Activated gamma-delta T cell (primary cell): ENCODE results near the gene VSX2.
A peak's percentile ranks its signal among the peaks of the same experiment; 100 is the strongest.
"Not testable (repeated sequence)": the region's sequence is repeated elsewhere in the genome, so short reads cannot be mapped to it uniquely, and the experiment has no call there.

ENCODE experiments used
- DNase-seq: peaks from one replicate; lab custom pipeline; 2025; lab: John Stamatoyannopoulos, UW

The VSX2 gene

GRCh38 chr14:74259513-74259912, 20.3 kb downstream of the VSX2 start:
- no peak for DNase-seq

DNA sequence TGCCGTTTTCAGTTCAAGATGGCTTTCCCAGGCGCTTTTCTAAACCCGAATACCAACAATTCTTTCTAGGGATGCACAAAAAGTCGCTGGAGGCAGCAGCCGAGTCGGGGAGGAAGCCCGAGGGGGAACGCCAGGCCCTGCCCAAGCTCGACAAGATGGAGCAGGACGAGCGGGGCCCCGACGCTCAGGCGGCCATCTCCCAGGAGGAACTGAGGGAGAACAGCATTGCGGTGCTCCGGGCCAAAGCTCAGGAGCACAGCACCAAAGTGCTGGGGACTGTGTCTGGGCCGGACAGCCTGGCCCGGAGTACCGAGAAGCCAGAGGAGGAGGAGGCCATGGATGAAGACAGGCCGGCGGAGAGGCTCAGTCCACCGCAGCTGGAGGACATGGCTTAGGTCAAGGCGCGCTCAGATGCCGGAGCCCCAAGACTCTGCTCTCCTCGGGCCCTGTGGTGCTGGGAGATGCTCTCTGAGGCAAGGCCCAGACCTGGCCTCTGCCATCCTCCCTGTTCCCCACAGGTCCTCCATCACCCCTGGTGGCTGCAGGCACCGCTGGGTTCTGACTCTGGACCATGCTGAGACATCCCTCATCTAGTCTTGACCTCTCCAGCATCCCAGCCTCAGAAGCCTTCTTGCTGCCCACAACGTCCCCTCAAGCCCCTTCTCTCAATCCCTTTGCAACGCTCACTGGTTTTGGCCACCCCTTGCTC, 21.4 kb downstream of the VSX2 start:
- DNase-seq: no peak

DNA sequence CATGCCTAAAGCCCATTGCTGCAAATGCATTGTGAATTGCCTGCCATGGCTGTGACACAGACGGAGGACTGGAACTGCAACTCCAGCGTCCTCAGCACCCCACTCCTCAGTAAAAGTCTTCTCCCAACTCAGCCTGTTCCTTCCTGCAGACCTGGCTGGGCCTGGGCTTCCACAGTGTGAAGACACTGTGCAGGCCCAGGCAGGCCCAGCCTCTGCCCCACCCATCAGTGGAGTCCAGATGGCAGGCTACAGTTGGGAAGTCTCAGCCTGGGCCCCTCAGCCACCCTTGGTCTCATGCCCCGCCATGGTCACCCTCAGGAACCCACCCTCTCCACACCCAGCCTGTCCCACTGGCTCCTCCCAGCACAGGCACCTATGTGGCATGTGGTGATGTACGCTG, 22.0 kb downstream of the VSX2 start:
- DNase-seq: no peak

DNA sequence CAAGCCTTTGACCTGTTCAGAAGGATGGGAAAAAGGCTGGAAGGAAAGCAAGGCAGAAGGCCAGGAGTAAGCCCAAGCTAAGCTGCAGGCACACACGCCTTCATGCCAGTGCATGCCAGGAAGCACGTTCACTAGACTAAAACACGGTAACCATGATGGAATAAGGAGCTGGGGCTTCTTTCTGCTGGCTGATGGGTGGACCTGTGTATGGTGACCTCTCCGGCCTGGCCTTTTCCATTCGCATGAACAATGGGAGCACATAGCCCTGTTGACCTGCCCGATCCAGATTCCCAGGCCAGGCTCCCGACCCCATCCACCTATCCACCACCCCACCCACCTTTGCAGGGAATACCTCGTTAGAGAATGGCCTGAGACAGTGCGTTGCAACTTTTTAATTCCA, 22.8 kb downstream of the VSX2 start:
- no peak for DNase-seq

DNA sequence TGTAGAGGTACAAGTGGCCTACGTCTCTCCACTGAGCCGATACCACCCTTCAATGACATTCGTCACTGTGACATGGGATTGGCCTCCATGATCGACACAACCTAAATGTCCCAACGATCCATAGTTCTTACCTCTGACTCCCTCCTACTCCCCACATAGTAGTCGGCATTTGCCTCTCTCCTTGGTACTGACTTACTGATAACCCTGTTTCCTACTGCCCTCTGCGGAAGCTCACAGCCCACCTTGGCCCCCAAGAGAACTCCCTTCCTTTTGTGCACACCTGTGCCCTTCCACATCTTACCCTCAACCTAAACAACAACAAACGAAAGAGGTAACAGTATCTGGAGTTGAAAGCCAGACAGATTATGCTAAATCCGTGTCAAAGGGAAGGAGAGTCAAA, 23.9 kb downstream of the VSX2 start:
- no peak for DNase-seq

DNA sequence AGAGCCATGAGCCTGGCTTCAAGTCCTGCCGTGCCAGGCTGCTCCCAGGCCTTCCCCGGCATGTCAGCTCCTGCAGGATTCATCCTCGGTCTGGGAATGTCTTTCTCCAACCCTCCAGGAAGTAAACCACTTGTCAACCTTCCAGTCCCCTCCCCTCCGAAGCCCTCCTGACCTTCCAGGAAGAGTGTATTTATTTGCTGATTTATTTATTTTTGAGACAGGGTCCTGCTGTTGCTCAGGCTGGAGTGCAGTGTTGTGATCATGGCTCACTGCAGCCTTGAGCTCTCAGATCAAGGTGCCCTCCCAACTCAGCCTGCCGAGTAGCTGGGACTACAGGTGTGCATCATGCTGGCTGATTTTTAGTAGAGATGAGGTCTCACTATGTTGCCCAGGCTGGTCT, 24.7 kb downstream of the VSX2 start:
- no peak for DNase-seq

GRCh38 chr14:74265301-74265965, 26.2 kb downstream of the VSX2 start:
- DNase-seq: no peak

- DNase-seq: no peak
These were observed 28.3 kb downstream of the VSX2 start for GRCh38 chr14:74267588-74267987.

- not testable (repeated sequence) for DNase-seq
These were observed 31.3 kb downstream of the VSX2 start for GRCh38 chr14:74270382-74271177.

- DNase-seq: no peak
These were observed 32.1 kb downstream of the VSX2 start for GRCh38 chr14:74271365-74271764.

GRCh38 chr14:74275241-74275841, 36.1 kb downstream of the VSX2 start:
- no peak for DNase-seq

DNA sequence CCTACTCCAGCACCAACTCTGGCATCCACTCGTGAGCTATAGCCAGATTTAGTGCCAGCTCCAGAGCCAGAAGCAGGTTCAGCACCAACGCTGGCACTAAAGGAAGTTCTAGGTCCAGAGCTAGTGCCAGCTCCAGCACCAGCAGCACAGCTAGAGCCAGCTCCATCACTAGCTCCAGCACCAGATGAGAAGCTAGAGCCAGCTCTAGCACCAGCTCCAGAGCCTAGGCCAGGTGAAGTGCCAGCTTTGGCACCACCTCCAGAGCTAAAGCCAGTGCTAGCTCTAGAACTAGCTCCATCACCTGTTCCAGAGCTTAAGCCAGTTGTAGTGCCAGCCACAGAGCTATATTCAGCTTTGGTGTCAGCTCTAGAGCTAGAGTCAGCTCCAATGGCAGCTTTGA, 38.8 kb downstream of the VSX2 start:
- no peak for DNase-seq

DNA sequence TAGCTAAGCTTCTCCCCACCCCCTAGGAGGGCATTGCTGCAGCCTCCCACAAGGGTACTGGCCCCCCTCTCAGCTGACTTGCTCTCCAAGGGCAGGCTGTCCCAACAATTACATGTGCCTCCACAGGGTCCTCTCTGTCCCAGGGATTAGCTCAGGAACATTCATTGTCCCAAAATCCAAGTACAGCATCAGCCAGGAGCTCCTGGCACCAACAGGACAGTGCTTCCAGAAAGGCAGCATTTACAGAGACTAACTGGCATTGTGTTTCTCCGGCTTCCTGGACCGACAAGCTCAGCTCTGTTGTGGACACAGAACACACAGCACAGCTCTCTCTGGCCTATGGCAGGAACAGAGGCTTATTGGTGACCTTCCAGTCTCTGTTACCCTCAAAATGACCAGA, 41.8 kb downstream of the VSX2 start:
- no peak for DNase-seq

- DNase-seq: no peak
These were observed 47.5 kb downstream of the VSX2 start for GRCh38 chr14:74286736-74287135.

DNA sequence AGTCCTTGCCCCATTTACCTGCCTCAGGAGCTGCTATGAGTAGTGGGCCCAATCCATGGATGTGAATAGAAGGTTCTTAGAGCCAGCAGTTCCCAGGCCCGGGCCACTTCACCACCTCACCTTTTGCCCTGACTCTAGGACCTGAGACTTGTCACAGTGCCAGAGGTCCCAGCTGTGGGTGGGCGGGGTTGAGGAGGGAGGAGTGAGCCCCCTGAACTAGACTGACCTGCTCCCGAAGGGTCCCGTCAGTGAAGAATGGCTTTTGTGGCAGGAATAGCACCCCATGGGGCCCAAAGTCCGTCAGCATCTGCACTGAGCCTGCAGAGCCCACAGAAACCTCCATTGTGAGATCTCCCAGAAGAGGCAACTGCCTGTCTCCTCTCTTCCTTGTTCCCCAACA, 50.6 kb downstream of the VSX2 start:
- no peak for DNase-seq

- no peak for DNase-seq
These were observed 51.2 kb downstream of the VSX2 start for GRCh38 chr14:74290415-74290814.

- DNase-seq: no peak
These were observed 52.8 kb downstream of the VSX2 start for GRCh38 chr14:74292061-74292460.

GRCh38 chr14:74293606-74294005, 54.4 kb downstream of the VSX2 start:
- DNase-seq: no peak

DNA sequence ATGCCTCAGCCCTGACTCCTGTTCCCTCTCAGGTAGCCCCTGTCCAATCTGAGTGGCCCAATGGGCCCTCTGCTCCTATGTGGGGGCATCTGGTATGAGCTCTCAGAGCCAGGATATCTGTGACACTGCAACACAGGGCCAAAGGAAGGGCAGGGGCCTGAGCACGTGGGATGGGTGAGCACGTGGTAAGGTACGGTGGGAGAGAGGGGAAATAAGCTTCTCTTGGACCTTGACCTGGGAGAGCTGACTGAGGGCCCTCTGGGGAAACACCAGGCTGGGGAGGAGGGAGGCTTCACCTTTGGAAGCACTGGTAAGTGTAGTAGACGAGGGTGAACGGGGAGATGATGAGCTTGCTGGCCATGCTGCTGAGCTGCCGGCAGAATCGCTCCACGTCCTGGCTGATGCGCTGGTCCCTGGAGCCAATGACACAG, 56.8 kb downstream of the VSX2 start:
- DNase-seq: no peak

DNA sequence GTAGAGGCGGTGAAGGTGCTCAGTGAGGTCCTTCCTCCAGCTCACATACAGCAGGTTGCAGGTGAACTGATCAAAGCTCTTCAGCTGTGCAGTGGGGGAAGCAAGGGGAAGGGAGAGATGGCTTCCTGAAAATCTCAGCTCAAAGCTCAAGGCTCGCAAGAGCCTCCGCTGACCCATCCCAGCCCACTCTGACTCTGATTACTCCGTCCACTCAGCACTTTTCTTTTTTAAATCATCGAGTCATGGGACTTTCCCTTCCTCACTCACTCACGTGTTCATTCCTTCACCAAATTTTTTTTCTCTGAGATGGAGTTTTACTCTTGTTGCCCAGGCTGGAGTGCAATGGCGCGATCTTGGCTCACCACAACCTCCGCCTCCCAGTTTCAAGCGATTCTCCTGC, 58.7 kb downstream of the VSX2 start:
- no peak for DNase-seq

GRCh38 chr14:74299061-74299545, 59.9 kb downstream of the VSX2 start:
- DNase-seq: peak; percentile 12

DNA sequence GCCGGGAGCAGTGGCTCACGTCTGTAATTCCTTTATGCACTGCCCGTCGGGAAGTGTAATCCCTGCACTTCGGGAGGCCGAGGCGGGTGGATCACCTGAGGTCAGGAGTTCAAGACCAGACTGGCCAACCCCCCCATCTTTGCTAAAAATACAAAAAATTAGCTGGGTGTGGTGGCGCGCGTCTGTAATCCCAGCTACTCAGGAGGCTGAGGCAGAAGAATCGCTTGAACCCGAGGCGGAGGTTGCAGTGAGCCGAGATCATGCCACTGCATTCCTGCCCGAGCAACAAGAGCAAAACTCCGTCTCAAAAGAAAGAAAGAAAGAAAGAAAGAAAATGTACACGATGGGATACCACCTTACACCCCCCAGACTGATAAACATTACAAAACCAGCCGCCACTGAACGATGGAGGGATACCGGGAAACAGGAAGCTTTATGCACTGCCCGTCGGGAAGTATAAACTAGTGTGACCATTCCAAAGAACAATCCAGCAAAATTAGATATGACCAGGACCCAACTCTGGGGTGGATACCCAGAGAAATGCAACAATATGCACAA, 62.4 kb downstream of the VSX2 start:
- no peak for DNase-seq
